Astrocyte (in vitro differentiated cells and primary cell): ENCODE measurements around the gene ABLIM2. TPM values are rescaled to one million over a fixed set of nuclear protein-coding genes. Genes with fewer than 3 reads are reported as not detected.

Experiments used
- DNase-seq: peaks from one replicate; pipeline ENCODE4 v3.0.0-alpha.2; 2010; ENCODE audit warnings: low read depth
- FAIRE-seq: peaks from 2 replicates; lab custom pipeline; 2011; peaks lifted over from hg19 to GRCh38; lab: Jason Lieb, UNC
- H2AFZ ChIP-seq: 2 replicates; pipeline ENCODE4 v1.6.0; 2012; ENCODE audit warnings: low read depth, low read length, inconsistent platforms
- H3K27ac ChIP-seq: 2 replicates; pipeline ENCODE4 v1.5.1; 2011; ENCODE audit warnings: low read depth, low read length, inconsistent platforms
- H3K27me3 ChIP-seq: 2 replicates; pipeline ENCODE4 v1.6.0; 2011; ENCODE audit warnings: low read length, inconsistent platforms; ENCODE audit not compliant: insufficient read depth
- H3K36me3 ChIP-seq: 2 replicates; pipeline ENCODE4 v1.5.1; 2011; ENCODE audit warnings: low read length, inconsistent platforms; ENCODE audit not compliant: insufficient read depth
- H3K4me1 ChIP-seq: 2 replicates; pipeline ENCODE4 v1.5.1; 2011; ENCODE audit warnings: low read length, inconsistent platforms; ENCODE audit not compliant: insufficient read depth
- H3K4me2 ChIP-seq: 2 replicates; pipeline ENCODE4 v1.6.0; 2012; ENCODE audit warnings: low read length, inconsistent platforms
- H3K4me3 ChIP-seq: 2 replicates; pipeline ENCODE4 v1.5.1; 2011; ENCODE audit warnings: low read depth, mild to moderate bottlenecking, low read length, inconsistent platforms; ENCODE audit not compliant: insufficient read depth
- H3K79me2 ChIP-seq: 2 replicates; pipeline ENCODE4 v1.6.0; 2012; ENCODE audit warnings: mild to moderate bottlenecking, low read length, inconsistent platforms; ENCODE audit not compliant: insufficient read depth
- H3K9ac ChIP-seq: 2 replicates; pipeline ENCODE4 v1.6.0; 2012; ENCODE audit warnings: mild to moderate bottlenecking, low read length, inconsistent platforms
- H3K9me3 ChIP-seq: 2 replicates; pipeline ENCODE4 v1.5.1; 2012; ENCODE audit warnings: low read depth, mild to moderate bottlenecking, low read length, inconsistent platforms; ENCODE audit not compliant: insufficient read depth
- H4K20me1 ChIP-seq: 2 replicates; pipeline ENCODE4 v1.6.0; 2012; ENCODE audit warnings: low read length, inconsistent platforms; ENCODE audit not compliant: insufficient read depth
- H3K27ac Mint-ChIP-seq: one replicate; pipeline ENCODE4 v1.8.0; 2021; ENCODE audit warnings: mild to moderate bottlenecking, mixed read lengths; ENCODE audit not compliant: unreplicated experiment
- H3K27me3 Mint-ChIP-seq: one replicate; pipeline ENCODE4 v1.8.0; 2021; ENCODE audit warnings: low read depth, mixed read lengths; ENCODE audit not compliant: unreplicated experiment
- H3K36me3 Mint-ChIP-seq: one replicate; pipeline ENCODE4 v1.8.0; 2021; ENCODE audit warnings: low read depth, mixed read lengths; ENCODE audit not compliant: unreplicated experiment
- H3K4me1 Mint-ChIP-seq: one replicate; pipeline ENCODE4 v1.8.0; 2021; ENCODE audit warnings: low read depth, mixed read lengths; ENCODE audit not compliant: unreplicated experiment
- H3K4me3 Mint-ChIP-seq: one replicate; pipeline ENCODE4 v1.8.0; 2021; ENCODE audit warnings: mild to moderate bottlenecking, moderate library complexity, mixed read lengths; ENCODE audit not compliant: unreplicated experiment
- H3K9me3 Mint-ChIP-seq: one replicate; pipeline ENCODE4 v1.8.0; 2021; ENCODE audit warnings: mild to moderate bottlenecking, mixed read lengths; ENCODE audit not compliant: unreplicated experiment
- EZH2 ChIP-seq: IDR thresholded peaks from 2 replicates; pipeline ENCODE4 v1.6.1; 2012; ENCODE audit warnings: mild to moderate bottlenecking, low read length, inconsistent platforms; ENCODE audit not compliant: insufficient read depth
- total RNA-seq: library from RNA; stranded (reverse); gene quantifications from 2 replicates; pipeline ENCODE4 v1.2.1, GENCODE V29; 2021
- TF ChIP-seq, protein P1 (sequence below): IDR thresholded peaks from 2 replicates; pipeline ENCODE4 v1.5.1; 2011; ENCODE audit warnings: low read depth, mild to moderate bottlenecking, inconsistent platforms, low read length, moderate library complexity; ENCODE audit not compliant: insufficient read depth

Gene ABLIM2
- total RNA-seq, 1 donor from 2014 or later: 0.50 TPM

DNA sequence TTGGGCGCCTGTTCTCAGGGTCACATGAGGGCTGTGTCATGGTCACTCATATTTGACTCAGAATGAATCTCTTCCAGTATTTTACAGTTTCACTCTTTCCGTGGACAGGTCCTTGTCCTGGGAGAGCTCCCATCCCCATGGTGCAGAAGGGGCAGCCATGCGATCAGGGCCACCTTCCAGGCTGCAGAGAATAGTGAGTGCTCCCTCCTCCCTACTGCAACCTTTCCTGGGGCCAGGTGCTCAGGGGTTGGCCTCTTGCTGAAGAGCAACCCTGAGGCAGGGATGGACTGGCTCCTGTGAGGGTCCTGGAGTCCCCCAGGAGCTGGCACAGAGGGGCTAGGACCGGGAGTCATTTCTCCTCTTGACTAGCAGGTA, 108.4 kb downstream of the ABLIM2 start:
- no peak overlapping the region for H3K4me2 ChIP-seq

DNA sequence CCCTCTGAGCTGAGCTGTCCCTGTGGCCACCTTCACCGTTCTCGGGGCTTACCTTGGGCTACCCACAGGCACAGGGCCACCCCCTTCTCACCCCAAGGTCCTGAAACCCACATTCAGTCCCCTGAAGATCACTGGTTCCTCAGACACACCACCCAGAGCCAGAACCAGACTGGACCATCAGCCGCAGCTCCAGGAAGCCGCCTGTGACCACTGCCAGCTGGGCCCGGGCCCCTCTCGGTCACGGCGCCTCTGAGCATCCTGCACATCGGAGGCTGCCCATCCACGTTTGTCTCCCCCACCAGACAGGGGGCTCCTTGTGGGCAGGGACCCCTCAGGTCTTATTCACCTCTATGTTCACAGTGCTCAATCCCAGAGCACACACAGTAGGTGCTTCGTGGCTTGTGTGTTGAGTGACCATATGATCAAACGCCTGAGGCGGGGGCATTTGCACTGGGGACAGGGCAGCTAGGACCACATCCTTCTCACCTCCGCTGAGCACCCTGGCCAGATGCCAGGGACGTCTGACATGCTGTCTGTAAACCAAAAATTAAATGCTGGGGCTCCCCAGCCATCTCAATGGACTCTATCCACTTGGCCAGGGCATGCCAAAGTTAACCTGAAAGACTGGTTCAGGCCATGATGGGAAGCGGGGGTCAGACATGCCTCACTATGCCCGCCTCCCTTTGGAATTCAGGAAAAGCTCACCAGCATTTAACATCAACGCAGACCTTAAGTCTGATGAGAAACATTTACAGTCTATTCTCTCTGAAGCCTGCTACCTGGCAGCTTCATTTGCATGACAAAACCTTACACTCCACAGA, 109.5 kb downstream of the ABLIM2 start:
- Histone ChIP-seq H3K79me2 (no peaks in the 10 kb centered on the region), H3K9me3 (no peaks in the 10 kb centered on the region), H3K36me3 (no peaks in the 10 kb centered on the region), H3K27ac (no peak overlapping the region), H3K4me3 (no peak overlapping the region), H3K27me3 (peaks cover 34% of the 10 kb centered on the region), H2AFZ (no peak overlapping the region), H3K4me1 (peaks cover 3% of the 10 kb centered on the region), H3K9ac (no peak overlapping the region), H3K4me2 (no peak overlapping the region), H4K20me1 (no peaks in the 10 kb centered on the region)
- H3K27ac Mint-ChIP-seq: no peak overlapping the region
- H3K27me3 Mint-ChIP-seq: peaks cover 57% of the 10 kb centered on the region
- TF ChIP-seq, protein P1, sequence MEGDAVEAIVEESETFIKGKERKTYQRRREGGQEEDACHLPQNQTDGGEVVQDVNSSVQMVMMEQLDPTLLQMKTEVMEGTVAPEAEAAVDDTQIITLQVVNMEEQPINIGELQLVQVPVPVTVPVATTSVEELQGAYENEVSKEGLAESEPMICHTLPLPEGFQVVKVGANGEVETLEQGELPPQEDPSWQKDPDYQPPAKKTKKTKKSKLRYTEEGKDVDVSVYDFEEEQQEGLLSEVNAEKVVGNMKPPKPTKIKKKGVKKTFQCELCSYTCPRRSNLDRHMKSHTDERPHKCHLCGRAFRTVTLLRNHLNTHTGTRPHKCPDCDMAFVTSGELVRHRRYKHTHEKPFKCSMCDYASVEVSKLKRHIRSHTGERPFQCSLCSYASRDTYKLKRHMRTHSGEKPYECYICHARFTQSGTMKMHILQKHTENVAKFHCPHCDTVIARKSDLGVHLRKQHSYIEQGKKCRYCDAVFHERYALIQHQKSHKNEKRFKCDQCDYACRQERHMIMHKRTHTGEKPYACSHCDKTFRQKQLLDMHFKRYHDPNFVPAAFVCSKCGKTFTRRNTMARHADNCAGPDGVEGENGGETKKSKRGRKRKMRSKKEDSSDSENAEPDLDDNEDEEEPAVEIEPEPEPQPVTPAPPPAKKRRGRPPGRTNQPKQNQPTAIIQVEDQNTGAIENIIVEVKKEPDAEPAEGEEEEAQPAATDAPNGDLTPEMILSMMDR: no peak
- no peaks in the 10 kb centered on the region for H3K36me3 Mint-ChIP-seq
- no peak overlapping the region for H3K4me3 Mint-ChIP-seq
- H3K9me3 Mint-ChIP-seq: no peaks in the 10 kb centered on the region
- H3K4me1 Mint-ChIP-seq: no peaks in the 10 kb centered on the region
- no peak for FAIRE-seq
- no peak for DNase-seq

More for the DNA sequence above, 108.4 kb downstream of the ABLIM2 start:
- H4K20me1 ChIP-seq: no peaks in the 10 kb centered on the region
- Mint-ChIP-seq H3K36me3 (no peaks in the 10 kb centered on the region), H3K27ac (no peak overlapping the region), H3K4me1 (no peaks in the 10 kb centered on the region), H3K27me3 (peaks cover 56% of the 10 kb centered on the region), H3K9me3 (no peaks in the 10 kb centered on the region), H3K4me3 (no peak overlapping the region)
- no peak overlapping the region for H2AFZ ChIP-seq
- peaks cover 27% of the 10 kb centered on the region for H3K27me3 ChIP-seq
- H3K36me3 ChIP-seq: no peaks in the 10 kb centered on the region
- TF ChIP-seq, protein P1: no peak
- TF ChIP-seq EZH2: no peak
- H3K79me2 ChIP-seq: no peaks in the 10 kb centered on the region
- no peak overlapping the region for H3K27ac ChIP-seq
- H3K9ac ChIP-seq: no peak overlapping the region
- peaks cover 3% of the 10 kb centered on the region for H3K4me1 ChIP-seq
- DNase-seq: no peak
- H3K9me3 ChIP-seq: peaks cover 5% of the 10 kb centered on the region
- no peak overlapping the region for H3K4me3 ChIP-seq
- FAIRE-seq: no peak
